OCI-LY1 (cell line): Measurements from ENCODE around the gene TMEM132A.

Experiments
- H2AFZ ChIP-seq: fragments of 200-600 bp; sonication (generic), shearing (Covaris generic); 2 replicates; pipeline ENCODE4 v1.6.0; 2014; ENCODE audit warnings: antibody characterized with exemption, mild to moderate bottlenecking, low read length
- H3F3A ChIP-seq: fragments of 200-600 bp; sonication (generic), shearing (Covaris generic); 2 replicates; pipeline ENCODE4 v1.6.0; 2014; ENCODE audit warnings: mild to moderate bottlenecking, antibody characterized with exemption, low read length, moderate library complexity; ENCODE audit not compliant: insufficient read depth
- H3K27ac ChIP-seq: fragments of 200-600 bp; sonication (generic); 2 replicates; pipeline ENCODE4 v1.5.1; 2014; ENCODE audit warnings: low read length, mixed run types, mild to moderate bottlenecking, low read depth; ENCODE audit not compliant: poor library complexity, severe bottlenecking
- H3K27me3 ChIP-seq: fragments of 200-600 bp; sonication (generic); 2 replicates; pipeline ENCODE4 v1.6.0; 2014; ENCODE audit warnings: antibody characterized with exemption, mild to moderate bottlenecking, low read length, moderate library complexity; ENCODE audit not compliant: insufficient read depth
- H3K36me3 ChIP-seq: fragments of 200-600 bp; sonication (generic); 2 replicates; pipeline ENCODE4 v1.6.1; 2014; ENCODE audit warnings: mild to moderate bottlenecking, antibody characterized with exemption, low read length, moderate library complexity, mixed read lengths; ENCODE audit not compliant: insufficient read depth
- H3K4me1 ChIP-seq: fragments of 200-600 bp; sonication (generic); 2 replicates; pipeline ENCODE4 v1.5.1; 2014; ENCODE audit warnings: mild to moderate bottlenecking, low read length, moderate library complexity; ENCODE audit not compliant: insufficient read depth, severe bottlenecking
- H3K4me2 ChIP-seq: fragments of 200-600 bp; sonication (generic), shearing (Covaris generic); 2 replicates; pipeline ENCODE4 v1.6.1; 2014; ENCODE audit warnings: low read length
- H3K4me3 ChIP-seq: fragments of 200-600 bp; sonication (generic); 2 replicates; pipeline ENCODE4 v1.5.1; 2014; ENCODE audit warnings: low read length, low read depth, mild to moderate bottlenecking, mixed read lengths; ENCODE audit not compliant: poor library complexity, severe bottlenecking
- H3K79me2 ChIP-seq: fragments of 200-600 bp; shearing (Covaris generic); 2 replicates; pipeline ENCODE4 v1.6.1; 2016; ENCODE audit warnings: mixed run types, low read length, mixed read lengths; ENCODE audit not compliant: insufficient read depth
- H3K9ac ChIP-seq: fragments of 200-600 bp; sonication (generic), shearing (Covaris generic); 2 replicates; pipeline ENCODE4 v1.6.1; 2014; ENCODE audit warnings: mild to moderate bottlenecking, low read length, mixed read lengths
- H3K9me2 ChIP-seq: fragments of 200-600 bp; sonication (generic), shearing (Covaris generic); 2 replicates; pipeline ENCODE4 v1.6.1; 2014; ENCODE audit warnings: low read depth, mild to moderate bottlenecking, low read length, mixed read lengths
- H3K9me3 ChIP-seq: fragments of 200-600 bp; shearing (Covaris generic); 2 replicates; pipeline ENCODE4 v1.6.1; 2014; ENCODE audit warnings: low read length, mixed read lengths
- H4K20me1 ChIP-seq: fragments of 200-600 bp; sonication (generic), shearing (Covaris generic); 2 replicates; pipeline ENCODE4 v1.6.0; 2016; ENCODE audit warnings: mild to moderate bottlenecking, low read length; ENCODE audit not compliant: insufficient read depth
- EZH2 ChIP-seq: fragments of 200-600 bp; sonication (generic), shearing (Covaris generic); IDR thresholded peaks from 2 replicates; pipeline ENCODE4 v1.8.0; 2017; ENCODE audit warnings: borderline replicate concordance, mixed run types, mild to moderate bottlenecking, antibody characterized with exemption, low read length, moderate library complexity, mixed read lengths
- TF ChIP-seq, protein P1 (sequence below): fragments of 200-600 bp; sonication (generic), shearing (Covaris generic); IDR thresholded peaks from 2 replicates; pipeline ENCODE4 v1.5.1; 2017; ENCODE audit warnings: mild to moderate bottlenecking, antibody characterized with exemption, low read length, moderate library complexity, mixed read lengths

Gene TMEM132A

DNA sequence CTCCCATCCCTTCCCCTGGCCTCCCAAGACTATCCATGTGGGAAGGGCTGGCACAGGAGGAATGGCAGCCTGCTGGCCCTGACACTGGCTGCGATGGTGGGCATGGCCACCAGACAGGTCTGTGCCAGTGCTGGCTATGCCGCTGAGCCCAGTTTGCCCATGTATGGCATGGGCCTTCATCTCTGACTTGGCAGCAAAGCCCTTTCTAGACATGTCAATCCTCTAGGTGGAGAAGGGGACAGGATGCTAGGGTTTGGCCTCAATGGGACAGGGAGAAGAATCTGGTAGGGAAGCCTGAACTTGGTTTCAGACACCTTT, 48.1 kb upstream of the TMEM132A start:
- Histone ChIP-seq H4K20me1 (no peaks in the 10 kb centered on the region), H2AFZ (no peak overlapping the region), H3K27me3 (no peaks in the 10 kb centered on the region), H3F3A (no peaks in the 10 kb centered on the region), H3K4me3 (no peak overlapping the region), H3K9me2 (no peaks in the 10 kb centered on the region), H3K9me3 (no peaks in the 10 kb centered on the region), H3K27ac (no peak overlapping the region), H3K4me1 (no peaks in the 10 kb centered on the region), H3K9ac (no peak overlapping the region), H3K4me2 (no peak overlapping the region), H3K36me3 (peaks cover 24% of the 10 kb centered on the region), H3K79me2 (no peaks in the 10 kb centered on the region)
- TF ChIP-seq, protein P1, sequence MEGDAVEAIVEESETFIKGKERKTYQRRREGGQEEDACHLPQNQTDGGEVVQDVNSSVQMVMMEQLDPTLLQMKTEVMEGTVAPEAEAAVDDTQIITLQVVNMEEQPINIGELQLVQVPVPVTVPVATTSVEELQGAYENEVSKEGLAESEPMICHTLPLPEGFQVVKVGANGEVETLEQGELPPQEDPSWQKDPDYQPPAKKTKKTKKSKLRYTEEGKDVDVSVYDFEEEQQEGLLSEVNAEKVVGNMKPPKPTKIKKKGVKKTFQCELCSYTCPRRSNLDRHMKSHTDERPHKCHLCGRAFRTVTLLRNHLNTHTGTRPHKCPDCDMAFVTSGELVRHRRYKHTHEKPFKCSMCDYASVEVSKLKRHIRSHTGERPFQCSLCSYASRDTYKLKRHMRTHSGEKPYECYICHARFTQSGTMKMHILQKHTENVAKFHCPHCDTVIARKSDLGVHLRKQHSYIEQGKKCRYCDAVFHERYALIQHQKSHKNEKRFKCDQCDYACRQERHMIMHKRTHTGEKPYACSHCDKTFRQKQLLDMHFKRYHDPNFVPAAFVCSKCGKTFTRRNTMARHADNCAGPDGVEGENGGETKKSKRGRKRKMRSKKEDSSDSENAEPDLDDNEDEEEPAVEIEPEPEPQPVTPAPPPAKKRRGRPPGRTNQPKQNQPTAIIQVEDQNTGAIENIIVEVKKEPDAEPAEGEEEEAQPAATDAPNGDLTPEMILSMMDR: no peak
- no peak for TF ChIP-seq EZH2

DNA sequence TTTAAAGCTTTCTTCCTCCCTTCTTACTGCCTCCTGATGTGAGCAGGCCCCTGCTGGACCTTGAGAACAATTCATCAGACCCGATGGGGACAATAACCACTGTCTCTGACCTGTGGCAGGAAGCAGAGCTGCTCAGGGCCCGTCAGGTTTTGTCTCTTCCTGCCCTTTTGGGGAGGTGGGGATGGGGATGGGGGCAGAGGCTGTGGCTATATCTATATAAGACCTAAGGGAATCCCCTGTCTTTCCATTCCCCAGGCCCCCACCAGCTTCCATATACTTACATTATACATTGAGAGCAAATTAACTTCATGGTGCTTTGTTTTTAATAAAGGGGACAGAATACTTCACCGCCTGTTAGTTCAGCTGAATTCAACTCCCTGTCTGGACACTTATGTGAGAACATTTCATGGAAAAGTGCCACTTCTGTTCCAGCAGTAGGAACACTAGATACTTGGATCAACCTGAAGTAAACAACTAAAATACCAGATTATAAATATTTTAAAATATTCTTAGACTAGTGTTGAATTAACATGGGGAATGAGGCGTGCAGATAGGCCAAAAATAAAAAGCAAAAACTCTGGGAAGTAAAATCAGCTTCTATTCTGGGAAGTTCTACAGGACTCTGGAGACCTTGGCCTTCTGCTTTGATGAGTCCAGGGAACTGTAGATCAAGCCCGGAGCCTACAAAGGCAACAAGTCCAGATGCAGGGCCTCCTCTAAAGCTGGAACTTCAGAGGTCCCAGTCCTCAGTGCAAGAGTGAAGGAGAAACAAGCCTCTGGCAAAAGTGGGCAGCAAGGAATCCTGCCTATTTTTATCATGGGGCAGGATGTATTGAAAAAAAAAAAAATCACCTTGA, 45.8 kb upstream of the TMEM132A start:
- H3K27me3 ChIP-seq: no peaks in the 10 kb centered on the region
- H4K20me1 ChIP-seq: no peaks in the 10 kb centered on the region
- H3F3A ChIP-seq: no peaks in the 10 kb centered on the region
- no peak overlapping the region for H3K27ac ChIP-seq
- no peak overlapping the region for H2AFZ ChIP-seq
- no peaks in the 10 kb centered on the region for H3K9me3 ChIP-seq
- H3K79me2 ChIP-seq: no peaks in the 10 kb centered on the region
- no peak overlapping the region for H3K4me3 ChIP-seq
- no peak overlapping the region for H3K9ac ChIP-seq
- no peaks in the 10 kb centered on the region for H3K9me2 ChIP-seq
- no peak overlapping the region for H3K4me2 ChIP-seq
- H3K4me1 ChIP-seq: no peaks in the 10 kb centered on the region
- TF ChIP-seq EZH2: no peak
- TF ChIP-seq, protein P1: no peak
- peaks cover 24% of the 10 kb centered on the region for H3K36me3 ChIP-seq

DNA sequence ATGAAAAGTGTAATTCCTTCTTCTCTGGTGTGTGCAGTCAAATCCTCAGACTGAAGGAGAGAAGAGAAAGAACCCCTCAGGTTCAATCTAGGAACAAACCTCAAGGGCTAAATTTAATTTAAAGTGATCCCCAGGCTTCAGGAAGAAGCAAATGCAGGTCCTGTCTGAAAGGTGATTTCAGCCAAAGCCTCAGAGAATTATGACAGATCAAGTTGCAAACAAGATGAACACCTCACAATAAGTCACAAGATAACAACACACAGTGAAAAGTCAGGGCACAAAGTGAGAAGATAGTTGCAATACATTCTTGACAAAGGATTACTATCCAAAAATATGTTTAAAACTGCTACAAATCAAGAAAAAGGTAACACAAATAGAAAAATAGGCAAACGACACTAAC, 45.2 kb upstream of the TMEM132A start:
- Histone ChIP-seq H3K9me3 (no peaks in the 10 kb centered on the region), H2AFZ (no peak overlapping the region), H3K9me2 (no peaks in the 10 kb centered on the region), H3K9ac (no peak overlapping the region), H3K4me1 (no peaks in the 10 kb centered on the region), H3K4me2 (no peak overlapping the region), H3K79me2 (no peaks in the 10 kb centered on the region), H3K27me3 (no peaks in the 10 kb centered on the region), H4K20me1 (no peaks in the 10 kb centered on the region), H3K36me3 (peaks cover 24% of the 10 kb centered on the region), H3F3A (no peaks in the 10 kb centered on the region), H3K27ac (no peak overlapping the region), H3K4me3 (no peak overlapping the region)
- TF ChIP-seq, protein P1: no peak
- no peak for TF ChIP-seq EZH2
